HG03108 (cell line): ENCODE data around the gene OR2D3.
A peak's percentile ranks its signal among the peaks of the same experiment; 100 is the strongest.
"Not testable (repeated sequence)": the region's sequence is repeated elsewhere in the genome, so short reads cannot be mapped to it uniquely, and the experiment has no call there.

ENCODE experiments used
- ATAC-seq: cut with Tn5 transposase; IDR thresholded peaks from one replicate; pipeline ENCODE4 v1.9.1; 2021; ENCODE audit warnings: moderate library complexity; ENCODE audit not compliant: unreplicated experiment

The OR2D3 gene, protein sequence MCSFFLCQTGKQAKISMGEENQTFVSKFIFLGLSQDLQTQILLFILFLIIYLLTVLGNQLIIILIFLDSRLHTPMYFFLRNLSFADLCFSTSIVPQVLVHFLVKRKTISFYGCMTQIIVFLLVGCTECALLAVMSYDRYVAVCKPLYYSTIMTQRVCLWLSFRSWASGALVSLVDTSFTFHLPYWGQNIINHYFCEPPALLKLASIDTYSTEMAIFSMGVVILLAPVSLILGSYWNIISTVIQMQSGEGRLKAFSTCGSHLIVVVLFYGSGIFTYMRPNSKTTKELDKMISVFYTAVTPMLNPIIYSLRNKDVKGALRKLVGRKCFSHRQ

DNA sequence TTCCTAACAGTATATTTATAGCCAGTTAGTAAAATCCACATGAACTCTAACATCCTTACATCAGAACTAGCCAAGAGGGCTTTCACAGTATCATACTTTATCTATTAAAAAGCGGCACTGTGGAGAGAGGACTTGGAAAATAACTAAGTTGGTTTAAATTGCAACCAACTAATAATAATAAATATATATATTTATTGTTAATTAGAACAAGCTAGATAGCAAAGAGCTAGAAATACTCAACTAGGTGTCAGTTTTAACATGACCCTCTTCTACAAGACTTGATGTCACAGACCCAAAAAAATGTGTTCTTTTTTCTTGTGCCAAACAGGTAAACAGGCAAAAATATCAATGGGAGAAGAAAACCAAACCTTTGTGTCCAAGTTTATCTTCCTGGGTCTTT, at the start of gene OR2D3:
Gene OR2D3 (plus strand): TSS at position 301 of the 400 bp plus-strand sequence. CDS start 0 bp downstream, at position 301.
- no peak for ATAC-seq

DNA sequence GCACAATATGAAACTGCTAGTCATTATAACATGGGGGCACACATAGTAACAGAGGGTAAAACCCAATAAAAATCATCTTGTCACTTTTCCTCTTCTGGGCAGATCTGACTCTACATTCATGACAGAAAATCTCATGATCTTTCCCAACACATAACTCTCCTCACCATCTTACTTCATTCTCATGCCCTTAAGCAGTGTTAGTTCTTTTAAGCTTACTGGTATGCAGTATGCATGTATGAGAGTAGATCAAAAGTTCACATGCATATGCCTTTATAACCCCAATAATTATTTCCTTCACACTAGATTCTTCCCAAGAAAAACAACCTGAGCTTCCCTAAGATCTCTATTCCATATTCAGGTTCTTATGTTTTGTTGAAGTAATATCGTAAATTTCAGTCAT, 49.5 kb upstream of the OR2D3 start:
- no peak for ATAC-seq

DNA sequence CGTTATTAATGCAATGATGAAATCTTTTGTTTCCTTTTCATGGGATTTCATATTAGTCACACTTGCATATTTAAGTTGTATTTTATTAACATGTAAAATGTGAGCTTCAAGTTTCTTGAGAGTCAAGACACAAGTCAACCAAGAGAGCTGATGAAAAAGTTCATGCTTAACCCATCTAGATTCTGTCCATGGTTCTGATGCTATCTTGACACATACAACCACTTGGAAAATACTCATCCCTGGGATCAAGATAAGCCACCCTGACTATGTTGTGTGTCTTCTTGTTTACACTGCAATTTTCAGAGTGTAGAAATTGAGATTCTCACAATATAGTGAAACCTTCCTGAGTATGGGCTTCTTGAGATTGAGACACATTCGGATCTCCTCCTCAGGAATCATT, 45.0 kb upstream of the OR2D3 start:
- no peak for ATAC-seq

DNA sequence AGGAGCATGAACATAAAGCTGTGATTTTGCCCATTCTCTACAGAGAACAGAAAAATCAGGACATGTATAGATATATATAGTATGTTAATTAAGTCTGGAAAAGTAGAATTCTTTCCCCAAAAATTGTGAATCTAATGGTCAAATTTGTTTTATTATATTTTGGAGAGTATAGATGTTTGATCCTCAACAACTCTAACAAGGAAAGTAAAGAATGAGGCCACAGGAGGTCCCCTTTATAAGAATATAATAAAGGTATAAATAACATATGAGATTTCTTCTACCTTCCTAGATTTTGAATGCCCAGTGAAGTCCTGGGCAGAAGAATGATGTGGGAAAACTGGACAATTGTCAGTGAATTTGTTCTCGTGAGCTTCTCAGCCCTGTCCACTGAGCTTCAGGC, 44.5 kb upstream of the OR2D3 start, which contains the start of gene OR10A4:
Gene OR10A4 (plus strand): TSS at position 301 of the 400 bp plus-strand sequence. CDS start 23 bp downstream, at position 324.
- no peak for ATAC-seq

DNA sequence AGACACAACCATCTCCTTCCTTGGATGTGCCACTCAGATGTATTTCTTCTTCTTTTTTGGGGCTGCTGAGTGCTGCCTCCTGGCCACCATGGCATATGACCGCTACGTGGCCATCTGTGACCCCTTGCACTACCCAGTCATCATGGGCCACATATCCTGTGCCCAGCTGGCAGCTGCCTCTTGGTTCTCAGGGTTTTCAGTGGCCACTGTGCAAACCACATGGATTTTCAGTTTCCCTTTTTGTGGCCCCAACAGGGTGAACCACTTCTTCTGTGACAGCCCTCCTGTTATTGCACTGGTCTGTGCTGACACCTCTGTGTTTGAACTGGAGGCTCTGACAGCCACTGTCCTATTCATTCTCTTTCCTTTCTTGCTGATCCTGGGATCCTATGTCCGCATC, 43.9 kb upstream of the OR2D3 start:
- no peak for ATAC-seq

DNA sequence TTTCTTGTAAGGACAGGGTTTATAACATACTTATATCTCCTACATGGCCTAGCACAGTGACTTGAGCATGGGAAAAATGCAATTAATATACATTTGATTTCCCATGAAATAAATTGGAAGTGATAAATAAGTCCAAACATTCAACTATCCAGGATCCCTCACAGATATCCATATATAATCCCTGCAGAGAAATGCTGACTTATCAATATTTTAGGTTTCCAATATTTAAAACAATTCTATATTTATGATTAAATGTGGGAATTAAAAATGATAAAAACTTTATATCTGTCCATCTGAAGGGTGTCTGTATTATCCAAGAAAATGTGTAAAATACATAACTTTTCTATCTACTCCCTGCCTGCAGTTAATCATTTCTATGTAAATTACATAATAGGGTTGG, 38.1 kb upstream of the OR2D3 start:
- ATAC-seq, result no peak

DNA sequence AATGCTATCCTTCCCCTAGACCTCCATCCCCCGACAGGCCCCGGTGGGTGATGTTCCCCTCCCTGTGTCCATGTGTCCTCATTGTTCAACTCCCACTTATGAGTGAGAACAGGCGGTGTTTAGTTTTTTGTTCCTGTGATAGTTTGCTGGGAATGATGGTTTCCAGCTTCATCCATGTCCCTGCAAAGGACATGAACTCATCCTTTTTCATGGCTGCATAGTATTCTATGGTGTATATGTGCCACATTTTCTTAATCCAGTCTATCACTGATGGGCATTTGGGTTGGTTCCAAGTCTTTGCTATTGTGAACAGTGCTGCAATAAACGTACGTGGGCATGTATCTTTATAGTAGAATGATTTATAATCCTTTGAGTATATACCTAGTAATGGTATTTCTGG, 33.1 kb upstream of the OR2D3 start:
- not testable (repeated sequence) for ATAC-seq

DNA sequence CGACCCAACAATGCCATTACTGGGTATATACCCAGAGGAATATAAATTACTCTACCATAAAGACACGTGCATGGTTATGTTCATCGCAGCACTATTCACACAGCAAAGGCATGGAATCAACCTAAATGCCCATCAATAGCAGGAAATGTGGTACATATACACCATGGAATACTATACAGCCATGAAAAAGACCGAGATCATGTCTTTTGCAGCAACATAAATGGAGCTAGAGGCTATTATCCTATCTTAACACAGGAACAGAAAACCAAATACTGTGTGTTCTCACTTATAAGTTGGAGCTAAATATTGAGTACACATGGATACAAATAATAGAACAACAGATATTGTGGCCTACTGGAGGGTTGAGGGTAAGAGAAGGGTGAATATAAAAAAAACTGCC, 32.0 kb upstream of the OR2D3 start:
- ATAC-seq, result no peak

DNA sequence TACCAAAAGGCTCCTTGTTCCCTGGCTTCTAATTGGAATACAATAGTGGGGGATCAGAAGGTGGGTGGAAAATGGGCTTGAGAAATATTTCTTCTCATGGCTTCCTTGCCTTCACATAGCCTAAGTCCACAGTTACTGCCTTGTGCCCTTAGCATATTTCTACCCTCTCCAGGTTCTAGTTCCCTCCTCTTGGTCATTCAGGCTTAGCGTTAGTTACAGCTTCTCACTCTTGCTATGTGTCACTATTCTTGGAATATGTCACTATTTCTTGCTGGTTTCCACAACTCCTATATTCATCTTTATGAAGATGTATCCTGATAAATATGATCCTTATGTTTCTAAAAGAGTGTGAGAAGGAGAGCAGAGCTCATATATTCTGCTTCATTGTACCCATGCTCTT, 31.0 kb upstream of the OR2D3 start:
- no peak for ATAC-seq

DNA sequence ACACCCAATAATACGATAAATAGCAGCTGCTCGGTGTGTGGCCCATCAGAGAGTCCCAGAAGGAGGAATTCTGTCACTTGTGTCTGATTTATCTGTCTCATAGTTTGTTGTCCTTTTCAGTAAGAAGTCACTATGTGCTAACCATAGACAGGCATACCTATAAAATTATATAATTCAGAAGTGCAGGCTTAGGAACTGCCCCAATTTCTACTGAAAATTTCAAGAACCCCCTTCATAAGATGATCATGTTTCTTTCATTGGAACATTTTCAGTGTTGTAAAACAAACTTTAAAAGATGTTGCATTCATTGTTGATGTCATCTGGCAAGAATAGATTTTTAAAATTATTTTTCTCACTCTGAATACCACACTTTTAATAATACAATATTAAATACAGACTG, 28.4 kb upstream of the OR2D3 start, which contains the start of gene OR2D2:
Gene OR2D2 (minus strand): TSS at position 101 of the 400 bp plus-strand sequence. CDS start 0 bp downstream, at position 101.
- ATAC-seq, result no peak

DNA sequence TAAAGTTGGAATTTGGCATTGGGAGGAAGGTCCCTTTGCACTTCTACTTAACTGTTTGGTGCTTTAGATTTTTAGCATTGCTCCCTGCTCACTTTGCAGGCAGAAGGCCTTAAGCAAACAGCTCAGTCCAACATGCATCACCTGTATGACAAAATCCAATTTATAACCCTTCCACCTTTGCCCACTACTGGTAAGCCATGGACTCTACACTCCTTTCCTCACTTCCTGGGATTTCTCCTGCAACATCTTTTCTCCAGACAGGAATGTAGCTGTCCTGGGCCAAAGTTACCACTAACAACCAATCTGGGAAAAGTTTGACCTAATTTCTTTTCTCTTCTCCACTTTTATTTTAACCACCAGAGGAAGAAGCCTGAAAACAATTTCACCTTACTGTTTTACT, 26.7 kb upstream of the OR2D3 start:
- no peak for ATAC-seq

DNA sequence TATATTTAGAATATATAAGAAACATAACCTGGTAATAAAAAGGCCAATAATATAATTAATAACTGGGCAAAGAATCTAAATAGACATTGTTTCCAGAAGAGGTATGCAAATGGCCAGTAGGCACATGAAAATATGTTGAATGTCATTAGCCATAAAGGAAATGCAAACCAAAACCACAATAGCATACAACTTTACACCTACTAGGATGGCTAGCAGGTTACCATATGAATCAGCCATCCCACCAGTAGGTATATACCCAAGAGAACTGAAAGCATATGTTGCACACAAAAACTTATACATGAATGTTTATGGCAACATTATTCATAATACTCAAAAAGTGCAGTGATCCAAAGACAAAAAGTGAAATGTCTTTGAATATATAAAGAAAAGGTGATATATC, 25.8 kb upstream of the OR2D3 start:
- peak; percentile 93 for ATAC-seq

DNA sequence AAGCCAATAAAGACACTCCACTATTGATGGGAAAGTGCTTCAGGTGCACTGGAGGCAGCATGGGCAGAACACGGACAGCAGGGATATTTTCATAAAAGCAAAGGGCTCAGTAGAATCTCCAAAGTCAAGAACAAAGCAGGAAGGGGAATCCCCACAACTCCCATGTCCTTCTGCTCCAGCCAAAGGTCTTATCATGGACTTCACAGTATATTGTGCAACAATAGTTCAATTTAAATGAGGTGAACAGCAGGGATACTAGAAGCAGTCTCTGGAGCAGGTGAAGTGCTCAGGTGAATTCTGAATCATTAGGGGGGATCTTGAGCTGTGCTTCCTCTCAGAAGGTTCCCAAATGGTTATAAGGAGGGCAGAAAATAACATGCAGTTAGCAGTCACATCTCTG, 21.9 kb upstream of the OR2D3 start:
- no peak for ATAC-seq

DNA sequence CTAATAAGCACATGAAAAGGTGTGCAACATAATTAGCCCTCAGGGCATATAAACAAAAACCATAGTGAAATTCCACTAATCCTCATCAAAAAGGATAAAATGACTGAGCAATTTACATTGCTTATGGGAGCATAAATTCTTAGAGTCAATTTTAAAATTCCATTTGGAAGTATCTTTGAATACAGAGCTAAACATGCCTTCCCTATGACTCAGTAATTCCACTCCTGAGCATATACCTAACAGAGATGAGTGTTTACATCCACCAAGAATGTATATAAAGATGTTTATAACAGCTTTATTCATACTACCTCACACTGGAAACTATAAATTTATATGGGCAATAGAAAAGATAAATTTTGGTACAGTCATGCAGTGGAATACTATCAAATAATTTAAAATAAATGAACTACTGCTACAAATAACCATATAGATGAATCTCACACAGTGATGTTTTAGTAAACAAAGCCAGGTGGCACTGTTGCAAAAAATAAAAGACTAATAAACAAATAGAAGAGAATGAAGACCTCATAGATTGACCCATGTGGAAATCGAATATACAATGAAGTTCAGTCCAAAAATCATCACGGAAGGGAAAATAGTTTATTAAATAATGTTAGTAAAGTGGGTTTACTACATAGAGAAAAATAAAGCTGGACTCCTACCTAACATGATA, 20.3 kb upstream of the OR2D3 start:
- ATAC-seq, result no peak

DNA sequence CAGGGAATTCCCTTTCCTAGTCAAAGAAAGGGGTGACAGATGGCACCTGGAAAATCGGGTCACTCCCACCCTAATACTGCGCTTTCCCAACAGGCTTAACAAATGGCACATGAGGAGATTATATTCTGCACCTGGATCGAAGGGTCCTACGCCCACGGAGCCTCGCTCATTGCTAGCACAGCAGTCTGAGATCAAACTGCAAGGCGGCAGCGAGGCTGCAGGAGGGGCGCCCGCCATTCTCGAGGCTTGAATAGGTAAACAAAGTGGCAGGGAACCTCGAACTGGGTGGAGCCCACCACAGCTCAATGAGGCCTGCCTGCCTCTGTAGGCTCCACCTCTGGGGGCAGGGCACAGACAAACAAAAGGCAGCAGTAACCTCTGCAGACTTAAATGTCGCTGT, 16.0 kb upstream of the OR2D3 start:
- not testable (repeated sequence) for ATAC-seq

DNA sequence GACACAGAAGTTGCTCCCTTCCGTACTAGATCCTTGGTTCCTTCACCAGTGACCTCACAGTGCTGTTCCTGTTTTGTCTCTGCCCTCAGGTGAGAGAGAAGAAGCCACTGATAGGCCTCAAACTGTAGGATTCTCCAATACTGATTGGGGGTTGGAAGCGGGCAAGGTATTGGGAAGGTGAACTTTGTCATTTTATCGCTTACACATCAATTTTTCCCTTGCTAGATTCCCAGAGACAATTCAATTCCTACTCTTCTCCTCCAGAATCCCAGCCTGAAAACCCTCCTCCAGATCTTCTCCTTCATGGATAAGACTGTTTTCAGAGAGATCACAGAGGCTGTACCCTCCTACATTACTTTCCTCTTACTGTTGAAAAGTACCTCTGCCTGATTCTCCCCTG, 9.4 kb upstream of the OR2D3 start:
- ATAC-seq, result no peak

DNA sequence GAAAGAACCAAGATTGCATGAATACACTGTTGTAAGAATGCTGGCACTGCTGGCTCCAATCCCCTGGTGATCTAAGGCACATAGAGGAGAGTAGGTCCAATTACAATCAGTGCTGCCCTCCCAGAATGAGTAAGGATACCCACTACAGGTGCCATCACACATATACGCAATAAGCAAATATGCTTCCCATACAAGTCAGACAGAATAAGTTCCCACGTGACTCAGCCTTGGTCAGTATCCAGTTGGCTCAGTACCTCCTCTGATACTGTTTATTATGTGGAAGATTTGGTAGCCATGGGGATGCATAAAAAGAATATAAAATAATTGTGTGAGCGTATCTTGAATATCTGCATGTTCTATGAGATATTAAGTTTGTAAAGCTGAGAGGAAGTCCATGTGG, 8.9 kb upstream of the OR2D3 start:
- ATAC-seq, result no peak

DNA sequence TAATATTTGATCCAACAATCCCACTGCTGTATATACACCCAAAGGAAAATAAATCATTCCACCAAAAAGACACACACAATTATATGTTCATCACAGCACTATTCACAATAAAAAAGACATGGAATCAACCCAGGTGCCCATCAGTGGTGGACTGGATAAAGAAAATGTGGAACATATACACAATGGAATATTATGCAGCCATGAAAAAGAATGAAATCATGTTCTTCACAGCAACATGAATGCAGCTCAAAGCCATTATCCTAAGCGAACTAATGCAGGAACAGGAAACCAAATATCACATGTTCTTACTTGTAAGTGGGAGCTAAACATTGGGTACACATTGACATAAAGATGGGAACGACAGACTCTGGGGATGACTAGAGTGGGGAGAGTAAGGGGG, 1.1 kb upstream of the OR2D3 start:
- no peak for ATAC-seq

DNA sequence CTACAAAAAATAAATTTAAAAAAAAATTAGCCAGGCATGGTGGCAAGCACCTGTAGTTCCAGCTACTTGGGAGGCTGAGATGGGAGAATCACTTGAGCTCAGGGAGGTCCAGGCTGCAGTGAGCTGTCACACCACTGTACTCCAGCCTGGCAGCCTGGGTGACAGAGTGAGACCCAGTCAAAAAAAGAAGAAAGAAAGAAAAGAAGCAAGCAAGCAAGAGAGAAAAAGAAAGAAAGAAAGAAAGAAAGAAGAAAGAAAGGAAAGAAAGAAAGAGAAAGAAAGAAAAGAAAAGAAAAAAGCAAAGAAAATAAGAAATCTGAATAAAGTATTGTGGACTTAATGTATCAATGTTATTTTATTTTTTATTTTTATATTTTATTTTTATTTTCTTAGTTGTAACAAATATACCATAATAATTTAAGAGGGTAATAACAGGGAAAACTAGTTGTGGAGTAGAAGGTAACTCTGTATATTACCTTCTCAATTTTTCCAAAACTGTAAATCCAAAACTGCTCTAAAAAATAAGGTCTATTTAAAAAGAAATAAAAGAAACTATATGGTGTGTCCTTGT, 4.3 kb downstream of the OR2D3 start:
- no peak for ATAC-seq

DNA sequence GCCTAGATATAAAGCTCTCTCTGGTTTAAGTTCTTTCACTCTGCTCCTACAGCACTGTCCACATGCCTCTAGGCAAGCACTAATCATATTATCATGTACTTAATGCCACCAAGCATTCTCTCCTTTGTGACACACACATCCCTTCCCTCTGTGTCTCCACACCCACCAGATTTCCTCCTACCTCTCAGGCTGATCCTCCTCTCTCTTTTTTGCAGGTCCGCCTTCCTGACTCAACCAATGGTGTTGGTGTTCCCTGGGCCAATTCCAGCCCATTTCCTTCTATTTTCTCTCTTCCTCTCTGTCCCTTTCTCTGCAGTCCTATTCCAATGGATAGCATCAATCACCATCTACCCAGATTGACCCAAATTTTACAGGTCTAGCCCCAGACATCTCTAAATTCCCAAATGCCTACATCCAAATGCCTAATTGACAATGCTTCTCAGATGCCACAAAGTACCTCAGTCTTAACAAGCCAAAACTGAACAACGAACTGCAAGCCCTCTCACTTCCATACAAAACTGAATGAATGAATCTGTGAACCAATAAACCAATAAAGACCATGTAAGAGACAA, 4.9 kb downstream of the OR2D3 start:
- ATAC-seq, result peak; percentile 4

DNA sequence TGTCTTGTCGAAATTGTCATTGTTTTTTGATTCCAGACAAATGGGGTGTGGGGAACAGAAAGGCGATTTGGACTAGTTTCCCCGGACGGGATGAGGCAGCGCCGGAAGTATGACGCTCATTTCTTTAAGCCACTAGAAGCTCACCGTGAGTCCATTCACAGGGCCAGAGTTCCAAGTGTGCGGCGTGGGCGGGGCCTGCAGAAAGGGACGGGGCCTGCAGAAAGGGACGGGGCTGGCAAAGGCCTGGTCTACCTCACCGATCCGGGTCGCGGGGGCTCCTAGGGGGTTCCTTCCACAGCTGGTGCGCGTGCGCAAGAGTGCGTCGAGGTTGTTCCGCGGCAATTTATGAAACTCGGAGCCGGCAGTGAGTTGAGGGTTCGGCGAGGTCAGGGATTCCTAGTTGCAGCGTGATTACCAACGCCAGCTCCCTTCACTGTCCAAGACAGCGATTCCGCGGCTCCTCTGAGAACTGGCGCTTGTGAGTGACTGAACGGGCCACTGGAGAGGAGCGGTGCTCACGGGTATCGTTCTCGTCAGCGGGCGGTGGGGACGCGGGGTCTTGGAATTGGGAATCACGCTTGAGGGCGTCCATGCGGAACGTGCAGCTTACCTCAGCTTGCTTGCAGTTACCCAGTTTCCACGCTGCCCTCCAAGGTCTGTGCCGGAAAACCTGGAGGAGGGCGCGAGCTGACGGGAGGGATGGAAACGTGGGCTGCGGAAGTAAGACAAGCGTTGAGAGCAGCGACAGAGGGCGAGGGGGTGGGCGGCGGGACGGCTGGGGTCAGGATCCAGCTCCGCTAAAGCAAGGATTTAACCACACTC, 5.6 kb downstream of the OR2D3 start, which contains the start of gene ZNF215:
Gene ZNF215 (plus strand): TSS at position 219 of the 822 bp plus-strand sequence. CDS start 5,847 bp downstream, outside the sequence.
- peak; percentile 63 for ATAC-seq
